ENCODE data around the gene PHAF1. TPM values are rescaled to one million over a fixed set of nuclear protein-coding genes. Genes with fewer than 3 reads are reported as not detected.

Gene PHAF1
- total RNA-seq, 1 experiment from 2014 or later: 15.7 TPM

DNA sequence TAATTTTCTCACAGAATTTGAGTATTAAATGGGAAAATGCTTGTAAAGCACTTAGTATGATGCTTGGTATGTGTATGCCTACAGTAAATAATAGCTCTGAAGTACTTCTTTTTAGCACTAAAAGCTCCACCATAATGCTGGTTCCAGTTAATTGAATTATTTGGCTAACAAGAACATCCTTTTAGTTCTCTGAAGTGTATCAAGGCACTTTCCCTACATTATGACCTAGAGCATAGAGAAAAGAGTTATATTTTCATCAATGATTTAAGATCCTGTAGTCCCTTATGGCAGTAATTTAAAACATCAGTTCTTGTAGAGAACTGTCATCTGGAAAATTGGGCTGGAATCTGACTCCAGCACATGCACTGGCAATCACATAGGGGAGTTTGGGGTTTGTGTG, 21.9 kb upstream of the PHAF1 start:
- intact Hi-C loops (cut with micrococcal nuclease; ENCODE audit: unreplicated experiment): no loop called here
- H3K4me3 ChIP-seq (ENCODE audit: low read depth in 2 of 2, low read length in 2 of 2): no peak overlapping the region
- no peaks in the 10 kb centered on the region for H3K27me3 ChIP-seq (ENCODE audit: control insufficient read depth, insufficient read depth, low read length)
- DNase-seq (ENCODE audit: low read depth, low spot score) (no peak), ATAC-seq (no peak)
- BruUV-seq (replicated peaks): no TSS peak
- POLR2A ChIA-PET: no interaction called here
- TF ChIP-seq, protein P1, sequence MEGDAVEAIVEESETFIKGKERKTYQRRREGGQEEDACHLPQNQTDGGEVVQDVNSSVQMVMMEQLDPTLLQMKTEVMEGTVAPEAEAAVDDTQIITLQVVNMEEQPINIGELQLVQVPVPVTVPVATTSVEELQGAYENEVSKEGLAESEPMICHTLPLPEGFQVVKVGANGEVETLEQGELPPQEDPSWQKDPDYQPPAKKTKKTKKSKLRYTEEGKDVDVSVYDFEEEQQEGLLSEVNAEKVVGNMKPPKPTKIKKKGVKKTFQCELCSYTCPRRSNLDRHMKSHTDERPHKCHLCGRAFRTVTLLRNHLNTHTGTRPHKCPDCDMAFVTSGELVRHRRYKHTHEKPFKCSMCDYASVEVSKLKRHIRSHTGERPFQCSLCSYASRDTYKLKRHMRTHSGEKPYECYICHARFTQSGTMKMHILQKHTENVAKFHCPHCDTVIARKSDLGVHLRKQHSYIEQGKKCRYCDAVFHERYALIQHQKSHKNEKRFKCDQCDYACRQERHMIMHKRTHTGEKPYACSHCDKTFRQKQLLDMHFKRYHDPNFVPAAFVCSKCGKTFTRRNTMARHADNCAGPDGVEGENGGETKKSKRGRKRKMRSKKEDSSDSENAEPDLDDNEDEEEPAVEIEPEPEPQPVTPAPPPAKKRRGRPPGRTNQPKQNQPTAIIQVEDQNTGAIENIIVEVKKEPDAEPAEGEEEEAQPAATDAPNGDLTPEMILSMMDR (IDR thresholded peaks at IDR 0.05): no peak
- TF ChIP-seq, protein P2, sequence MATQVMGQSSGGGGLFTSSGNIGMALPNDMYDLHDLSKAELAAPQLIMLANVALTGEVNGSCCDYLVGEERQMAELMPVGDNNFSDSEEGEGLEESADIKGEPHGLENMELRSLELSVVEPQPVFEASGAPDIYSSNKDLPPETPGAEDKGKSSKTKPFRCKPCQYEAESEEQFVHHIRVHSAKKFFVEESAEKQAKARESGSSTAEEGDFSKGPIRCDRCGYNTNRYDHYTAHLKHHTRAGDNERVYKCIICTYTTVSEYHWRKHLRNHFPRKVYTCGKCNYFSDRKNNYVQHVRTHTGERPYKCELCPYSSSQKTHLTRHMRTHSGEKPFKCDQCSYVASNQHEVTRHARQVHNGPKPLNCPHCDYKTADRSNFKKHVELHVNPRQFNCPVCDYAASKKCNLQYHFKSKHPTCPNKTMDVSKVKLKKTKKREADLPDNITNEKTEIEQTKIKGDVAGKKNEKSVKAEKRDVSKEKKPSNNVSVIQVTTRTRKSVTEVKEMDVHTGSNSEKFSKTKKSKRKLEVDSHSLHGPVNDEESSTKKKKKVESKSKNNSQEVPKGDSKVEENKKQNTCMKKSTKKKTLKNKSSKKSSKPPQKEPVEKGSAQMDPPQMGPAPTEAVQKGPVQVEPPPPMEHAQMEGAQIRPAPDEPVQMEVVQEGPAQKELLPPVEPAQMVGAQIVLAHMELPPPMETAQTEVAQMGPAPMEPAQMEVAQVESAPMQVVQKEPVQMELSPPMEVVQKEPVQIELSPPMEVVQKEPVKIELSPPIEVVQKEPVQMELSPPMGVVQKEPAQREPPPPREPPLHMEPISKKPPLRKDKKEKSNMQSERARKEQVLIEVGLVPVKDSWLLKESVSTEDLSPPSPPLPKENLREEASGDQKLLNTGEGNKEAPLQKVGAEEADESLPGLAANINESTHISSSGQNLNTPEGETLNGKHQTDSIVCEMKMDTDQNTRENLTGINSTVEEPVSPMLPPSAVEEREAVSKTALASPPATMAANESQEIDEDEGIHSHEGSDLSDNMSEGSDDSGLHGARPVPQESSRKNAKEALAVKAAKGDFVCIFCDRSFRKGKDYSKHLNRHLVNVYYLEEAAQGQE (IDR thresholded peaks at IDR 0.05; ENCODE audit: insufficient read depth in 1 of 2, low read depth in 2 of 2, low read length in 1 of 2): no peak
- H3K4me1 ChIP-seq (ENCODE audit: control insufficient read depth, insufficient read depth, low read length): no peaks in the 10 kb centered on the region
- H3K9me3 ChIP-seq (ENCODE audit: control insufficient read depth, insufficient read depth, low read depth, low read length): no peaks in the 10 kb centered on the region
- H3K27ac ChIP-seq (ENCODE audit: low read length): no peak overlapping the region
- in situ Hi-C loops (cut with HindIII; ENCODE audit: low pct_unique_long_range_greater_than_20kb, low sequenced_read_pairs): no loop called here
- CTCF ChIA-PET: no interaction called here
- no peaks in the 10 kb centered on the region for H3K36me3 ChIP-seq (ENCODE audit: control insufficient read depth, insufficient read depth, low read length)

DNA sequence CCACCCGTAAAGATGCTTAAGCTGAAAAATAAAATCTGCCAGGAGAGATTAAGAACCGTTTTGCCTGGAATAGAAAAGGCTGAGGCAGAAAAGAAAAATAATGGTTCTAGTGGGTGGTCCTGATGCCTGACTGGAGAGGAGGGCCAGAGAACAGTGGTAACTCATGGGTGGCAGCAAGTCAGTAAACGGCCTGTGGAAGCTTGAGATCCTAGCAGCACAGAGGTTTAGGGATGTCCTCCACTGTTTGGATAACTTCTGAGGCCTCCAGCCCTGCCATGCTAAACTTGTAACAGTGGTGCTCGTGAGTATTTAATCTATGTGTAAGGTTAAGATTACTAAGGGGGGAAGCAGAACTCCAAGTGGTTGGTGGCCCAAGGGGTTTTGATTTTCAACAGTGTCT, 21.2 kb upstream of the PHAF1 start:
- H3K36me3 ChIP-seq (ENCODE audit: control insufficient read depth, insufficient read depth, low read length): no peaks in the 10 kb centered on the region
- DNase-seq (ENCODE audit: low read depth, low spot score) (no peak), ATAC-seq (no peak)
- H3K9me3 ChIP-seq (ENCODE audit: control insufficient read depth, insufficient read depth, low read depth, low read length): no peaks in the 10 kb centered on the region
- ChIA-PET CTCF (no interaction called here), POLR2A (no interaction called here)
- no peaks in the 10 kb centered on the region for H3K27me3 ChIP-seq (ENCODE audit: control insufficient read depth, insufficient read depth, low read length)
- no peak overlapping the region for H3K4me3 ChIP-seq (ENCODE audit: low read depth in 2 of 2, low read length in 2 of 2)
- in situ Hi-C loops (cut with HindIII; ENCODE audit: low pct_unique_long_range_greater_than_20kb, low sequenced_read_pairs): no loop called here
- intact Hi-C loops (cut with micrococcal nuclease; ENCODE audit: unreplicated experiment): no loop called here
- H3K27ac ChIP-seq (ENCODE audit: low read length): no peak overlapping the region
- BruUV-seq (replicated peaks): no TSS peak
- no peaks in the 10 kb centered on the region for H3K4me1 ChIP-seq (ENCODE audit: control insufficient read depth, insufficient read depth, low read length)
- TF ChIP-seq POLR2AphosphoS5 (IDR thresholded peaks at IDR 0.05; ENCODE audit: low read depth, low read length) (no peak), SIN3A (IDR thresholded peaks at IDR 0.05; ENCODE audit: borderline replicate concordance, insufficient read depth, low read depth, low read length) (no peak), TCF7L2 (IDR thresholded peaks at IDR 0.05; ENCODE audit: low read depth, low read length) (no peak)
- TF ChIP-seq, protein P2 (IDR thresholded peaks at IDR 0.05; ENCODE audit: insufficient read depth in 1 of 2, low read depth in 2 of 2, low read length in 1 of 2): no peak
- TF ChIP-seq, protein P1 (IDR thresholded peaks at IDR 0.05): no peak

All from Panc1 (cell line).